ENCODE results near the gene KRT6C.

The KRT6C gene

GRCh38 chr12:52486166-52487105, 12.8 kb upstream of the KRT6C start:
- no peak overlapping the region for H3K4me3 ChIP-seq (ENCODE audit: control insufficient read depth, low read depth, low read length)
- no peak for TF ChIP-seq CTCF (IDR thresholded peaks at IDR 0.05; ENCODE audit: control insufficient read depth, insufficient read depth, low read depth, low read length, missing control alignments)
- no peak for DNase-seq (ENCODE audit: low read depth)

- no peak for DNase-seq (ENCODE audit: low read depth)
- no peak for TF ChIP-seq CTCF (IDR thresholded peaks at IDR 0.05; ENCODE audit: control insufficient read depth, insufficient read depth, low read depth, low read length, missing control alignments)
- H3K4me3 ChIP-seq (ENCODE audit: control insufficient read depth, low read depth, low read length) = no peak overlapping the region
These were observed 6.5 kb upstream of the KRT6C start for GRCh38 chr12:52480073-52480472.

- no peak for DNase-seq (ENCODE audit: low read depth)
- TF ChIP-seq CTCF (IDR thresholded peaks at IDR 0.05; ENCODE audit: control insufficient read depth, insufficient read depth, low read depth, low read length, missing control alignments) = no peak
- no peak overlapping the region for H3K4me3 ChIP-seq (ENCODE audit: control insufficient read depth, low read depth, low read length)
These were observed 4.0 kb upstream of the KRT6C start for GRCh38 chr12:52477651-52478050.

GRCh38 chr12:52474212-52474611, 607 bp upstream of the KRT6C start:
- TF ChIP-seq CTCF (IDR thresholded peaks at IDR 0.05; ENCODE audit: control insufficient read depth, insufficient read depth, low read depth, low read length, missing control alignments) = no peak
- no peak for DNase-seq (ENCODE audit: low read depth)
- H3K4me3 ChIP-seq (ENCODE audit: control insufficient read depth, low read depth, low read length) = no peak overlapping the region

- DNase-seq (ENCODE audit: low read depth) = no peak
- no peak overlapping the region for H3K4me3 ChIP-seq (ENCODE audit: control insufficient read depth, low read depth, low read length)
- no peak for TF ChIP-seq CTCF (IDR thresholded peaks at IDR 0.05; ENCODE audit: control insufficient read depth, insufficient read depth, low read depth, low read length, missing control alignments)
These were observed 3.8 kb downstream of the KRT6C start for GRCh38 chr12:52469853-52470252.

- no peak for DNase-seq (ENCODE audit: low read depth)
- H3K4me3 ChIP-seq (ENCODE audit: control insufficient read depth, low read depth, low read length) = no peak overlapping the region
These were observed 8.7 kb downstream of the KRT6C start for GRCh38 chr12:52464897-52465296.

More at GRCh38 chr12:52464897-52465296, 8.7 kb downstream of the KRT6C start:
- TF ChIP-seq CTCF (IDR thresholded peaks at IDR 0.05; ENCODE audit: control insufficient read depth, insufficient read depth, low read depth, low read length, missing control alignments) = no peak
